H1 (cell line): ENCODE measurements around the gene COX17. TPM values are rescaled to one million over a fixed set of nuclear protein-coding genes. Genes with fewer than 3 reads are reported as not detected.

Experiments used
- CHD7 ChIP-seq: fragments of 300-600 bp; sonication (generic); IDR thresholded peaks from 2 replicates; pipeline ENCODE4 v1.7.1; 2012; ENCODE audit warnings: low read length, moderate library complexity, mild to moderate bottlenecking, inconsistent platforms; ENCODE audit not compliant: insufficient replicate concordance
- TBP ChIP-seq: IDR thresholded peaks from 2 replicates; pipeline ENCODE4 v1.6.1; 2011; ENCODE audit warnings: low read depth, low read length, improper control_type of control experiment
- polyA plus RNA-seq, 7 experiments: library from polyadenylated mRNA; depleted of rRNA in 3 of 7; stranded (reverse) in 5 of 7; unstranded in 2 of 7; fragments of >200 nt in 5 of 7; fragments of 200-250 nt in 2 of 7; gene quantifications; 1 replicate in 5 of 7; 2 replicates in 1 of 7; 4 replicates in 1 of 7; pipeline versions ENCODE4 v1.2.1 to v1.2.3, GENCODE V29; 2011 to 2013; ENCODE audit warnings: missing spikeins in 2 of 7, mixed read lengths in 2 of 7
- total RNA-seq: library from RNA; stranded (reverse); fragmentation: NEBNext Ultra II Directional; extraction: Animal tissue kit (Norgen Biotek cat#: 25700); gene quantifications from 2 replicates; pipeline ENCODE4 v1.2.1, GENCODE V29; 2021

The COX17 gene
- total and polyA plus RNA-seq, 2 of the 8 experiments (the other 6 are each of a cell fraction or from before 2014, with no cell fraction given) = 34.2 to 43.0 TPM

- TF ChIP-seq CHD7 (no peak), TBP (no peak)
Observed at GRCh38 chr3:119625451-119626153, 51.6 kb downstream of the COX17 start (continued).
